HEK293 (cell line): ENCODE results near the gene TANGO2.

Experiments used
- CTCF ChIA-PET: fragments of 350-600 bp; formaldehyde crosslinking; extraction: SDS; loops from one replicate; lab custom pipeline; 2021; ENCODE audit warnings: antibody characterized with exemption; lab: Yijun Ruan, JAX
- POLR2A ChIA-PET: fragments of 300-600 bp; formaldehyde crosslinking; extraction: SDS; loops from one replicate; lab custom pipeline; 2020; ENCODE audit warnings: antibody characterized with exemption, inconsistent platforms; lab: Yijun Ruan, JAX
- H3K27ac ChIP-seq: fragments of 200-500 bp; sonication (Bioruptor generic); 2 replicates; pipeline ENCODE4 v1.5.1; 2014; ENCODE audit warnings: low read depth, low read length, control low read depth, inconsistent platforms; ENCODE audit errors: extremely low read depth
- H3K36me3 ChIP-seq, 2 experiments: fragments of 200-500 bp in 1 of 2; sonication (Bioruptor generic) in 1 of 2; 1 replicate in 1 of 2; 2 replicates in 1 of 2; pipeline ENCODE4 v1.5.1; 2014 to 2017; ENCODE audit warnings: inconsistent platforms in 2 of 2, low read length in 2 of 2; ENCODE audit not compliant: control insufficient read depth in 2 of 2, insufficient read depth in 1 of 2
- H3K4me1 ChIP-seq: fragments of 200-500 bp; sonication (Bioruptor generic); 2 replicates; pipeline ENCODE4 v1.5.1; 2014; ENCODE audit warnings: mild to moderate bottlenecking, low read length, inconsistent platforms; ENCODE audit not compliant: control insufficient read depth, insufficient read depth
- H3K4me3 ChIP-seq: 2 replicates; pipeline ENCODE4 v1.5.1; 2011; ENCODE audit warnings: low read depth, mild to moderate bottlenecking, control low read depth, low read length, moderate library complexity
- H3K9me3 ChIP-seq: fragments of 200-500 bp; sonication (Bioruptor generic); 2 replicates; pipeline ENCODE4 v1.5.1; 2014; ENCODE audit warnings: low read depth, low read length, inconsistent platforms; ENCODE audit not compliant: control insufficient read depth, insufficient read depth
- GFI1B ChIP-seq: fragments of 450-650 bp; formaldehyde crosslinking; IDR thresholded peaks from 2 replicates; pipeline ENCODE4 v1.5.1; 2016; ENCODE audit warnings: missing biosample characterization, missing genetic modification characterization
- GLIS1 ChIP-seq: fragments of 450-650 bp; formaldehyde crosslinking; IDR thresholded peaks from 2 replicates; pipeline ENCODE4 v1.5.1; 2016; ENCODE audit warnings: missing biosample characterization, missing genetic modification characterization
- KLF16 ChIP-seq: fragments of 450-650 bp; formaldehyde crosslinking; IDR thresholded peaks from 2 replicates; pipeline ENCODE4 v1.5.1; 2017; ENCODE audit warnings: missing biosample characterization, missing genetic modification characterization
- PRDM1 ChIP-seq: fragments of 450-650 bp; formaldehyde crosslinking; IDR thresholded peaks from 2 replicates; pipeline ENCODE4; 2016; ENCODE audit warnings: missing biosample characterization, missing genetic modification characterization
- REPIN1 ChIP-seq: fragments of 450-650 bp; formaldehyde crosslinking; IDR thresholded peaks from 2 replicates; pipeline ENCODE4 v1.5.1; 2017; ENCODE audit warnings: missing biosample characterization, missing genetic modification characterization, low read depth
- SP2 ChIP-seq: fragments of 450-650 bp; formaldehyde crosslinking; IDR thresholded peaks from 2 replicates; pipeline ENCODE4 v1.5.1; 2016; ENCODE audit warnings: missing biosample characterization, missing genetic modification characterization
- ZBTB11 ChIP-seq: fragments of 450-650 bp; formaldehyde crosslinking; conservative IDR thresholded peaks from 2 replicates; pipeline ENCODE4 v1.5.1; 2016; ENCODE audit warnings: low read depth, missing biosample characterization, missing genetic modification characterization
- ZBTB21 ChIP-seq: fragments of 450-650 bp; formaldehyde crosslinking; IDR thresholded peaks from 2 replicates; pipeline ENCODE4 v1.5.1; 2017; ENCODE audit warnings: missing biosample characterization, missing genetic modification characterization
- ZEB2 ChIP-seq: fragments of 450-650 bp; formaldehyde crosslinking; IDR thresholded peaks from 2 replicates; pipeline ENCODE4 v1.5.1; 2016; ENCODE audit warnings: missing biosample characterization, missing genetic modification characterization
- ZFHX2 ChIP-seq: fragments of 450-650 bp; formaldehyde crosslinking; conservative IDR thresholded peaks from 2 replicates; pipeline ENCODE4 v1.5.1; 2016; ENCODE audit warnings: missing biosample characterization, missing genetic modification characterization
- ZIC2 ChIP-seq: fragments of 450-650 bp; formaldehyde crosslinking; IDR thresholded peaks from 2 replicates; pipeline ENCODE4 v1.5.1; 2016; ENCODE audit warnings: missing biosample characterization, missing genetic modification characterization
- ZNF10 ChIP-seq: fragments of 450-650 bp; formaldehyde crosslinking; IDR thresholded peaks from 2 replicates; pipeline ENCODE4 v1.5.1; 2017; ENCODE audit warnings: missing biosample characterization, missing genetic modification characterization
- ZNF132 ChIP-seq: fragments of 450-650 bp; formaldehyde crosslinking; IDR thresholded peaks from 2 replicates; pipeline ENCODE4 v1.5.1; 2017; ENCODE audit warnings: missing biosample characterization, missing genetic modification characterization, borderline replicate concordance
- ZNF138 ChIP-seq: fragments of 450-650 bp; formaldehyde crosslinking; IDR thresholded peaks from 2 replicates; pipeline ENCODE4 v1.5.1; 2016; ENCODE audit warnings: missing biosample characterization, missing genetic modification characterization, borderline replicate concordance
- ZNF146 ChIP-seq: fragments of 450-650 bp; formaldehyde crosslinking; IDR thresholded peaks from 2 replicates; pipeline ENCODE4 v1.5.1; 2016; ENCODE audit warnings: missing biosample characterization, missing genetic modification characterization
- ZNF155 ChIP-seq: fragments of 450-650 bp; formaldehyde crosslinking; IDR thresholded peaks from 2 replicates; pipeline ENCODE4 v1.5.1; 2016; ENCODE audit warnings: missing biosample characterization, missing genetic modification characterization
- ZNF202 ChIP-seq: fragments of 450-650 bp; formaldehyde crosslinking; IDR thresholded peaks from 2 replicates; pipeline ENCODE4 v1.5.1; 2016; ENCODE audit warnings: missing biosample characterization, missing genetic modification characterization, borderline replicate concordance
- ZNF248 ChIP-seq: fragments of 450-650 bp; formaldehyde crosslinking; IDR thresholded peaks from 2 replicates; pipeline ENCODE4 v1.5.1; 2017; ENCODE audit warnings: missing biosample characterization, missing genetic modification characterization
- ZNF426 ChIP-seq: fragments of 450-650 bp; formaldehyde crosslinking; IDR thresholded peaks from 2 replicates; pipeline ENCODE4 v1.5.1; 2017; ENCODE audit warnings: missing biosample characterization, missing genetic modification characterization, mild to moderate bottlenecking, inconsistent platforms, moderate library complexity
- ZNF701 ChIP-seq: fragments of 450-650 bp; formaldehyde crosslinking; IDR thresholded peaks from 2 replicates; pipeline ENCODE4 v1.5.1; 2016; ENCODE audit warnings: missing biosample characterization, missing genetic modification characterization
- ZNF747 ChIP-seq: fragments of 450-650 bp; formaldehyde crosslinking; IDR thresholded peaks from 2 replicates; pipeline ENCODE4 v1.5.1; 2016; ENCODE audit warnings: missing biosample characterization, missing genetic modification characterization
- ZNF791 ChIP-seq: fragments of 450-650 bp; formaldehyde crosslinking; IDR thresholded peaks from 2 replicates; pipeline ENCODE4 v1.5.1; 2016; ENCODE audit warnings: missing biosample characterization, missing genetic modification characterization
- ZSCAN23 ChIP-seq: fragments of 450-650 bp; formaldehyde crosslinking; IDR thresholded peaks from 2 replicates; pipeline ENCODE4 v1.5.1; 2016; ENCODE audit warnings: missing biosample characterization, missing genetic modification characterization
- TF ChIP-seq, protein P1 (sequence below): fragments of 450-650 bp; formaldehyde crosslinking; conservative IDR thresholded peaks from 2 replicates; pipeline ENCODE4 v1.5.1; 2016; ENCODE audit warnings: low read depth, missing biosample characterization, missing genetic modification characterization
- TF ChIP-seq, protein P2 (sequence below): fragments of 450-650 bp; formaldehyde crosslinking; IDR thresholded peaks from 2 replicates; pipeline ENCODE4 v1.5.1; 2016; ENCODE audit warnings: missing biosample characterization, missing genetic modification characterization

The TANGO2 gene

GRCh38 chr22:19988965-19989724 is 31.8 kb upstream of the TANGO2 start (continued):
- TF ChIP-seq ZNF155 (tag by site-specific recombination) (no peak), ZNF132 (tag by site-specific recombination) (no peak), KLF16 (tag by site-specific recombination) (no peak), ZSCAN23 (tag by site-specific recombination) (no peak), ZNF138 (tag by site-specific recombination) (no peak)

- H3K36me3 ChIP-seq, result no peaks in the 10 kb centered on the region
- no peak overlapping the region for H3K4me3 ChIP-seq
- H3K27ac ChIP-seq, result no peak overlapping the region
- H3K9me3 ChIP-seq, result no peaks in the 10 kb centered on the region
- TF ChIP-seq ZIC2 (tag by site-specific recombination), result peak; percentile 84
- TF ChIP-seq ZNF426 (tag by site-specific recombination), result no peak
- TF ChIP-seq GLIS1 (tag by site-specific recombination), result 0 out of 2 replicates have a peak, but pooled peaks have one; percentile 30
- ChIA-PET CTCF (no interaction called here), POLR2A (no interaction called here)
- H3K4me1 ChIP-seq, result peaks cover 2% of the 10 kb centered on the region; the same call in 1 of the 2 replicates
Measured at GRCh38 chr22:19989725-19990067, 31.2 kb upstream of the TANGO2 start.

- CTCF ChIA-PET, result interaction anchor here (0.5 kb wide), 1 partner anchor 12 kb away, joined by 3 read pairs; no protein-coding TSS in a partner anchor
- Histone ChIP-seq H3K27ac (no peak overlapping the region), H3K36me3 (no peaks in the 10 kb centered on the region), H3K9me3 (no peaks in the 10 kb centered on the region), H3K4me1 (no peaks in the 10 kb centered on the region; the same call in 1 of the 2 replicates), H3K4me3 (no peak overlapping the region)
- POLR2A ChIA-PET, result no interaction called here
- TF ChIP-seq, protein P1, sequence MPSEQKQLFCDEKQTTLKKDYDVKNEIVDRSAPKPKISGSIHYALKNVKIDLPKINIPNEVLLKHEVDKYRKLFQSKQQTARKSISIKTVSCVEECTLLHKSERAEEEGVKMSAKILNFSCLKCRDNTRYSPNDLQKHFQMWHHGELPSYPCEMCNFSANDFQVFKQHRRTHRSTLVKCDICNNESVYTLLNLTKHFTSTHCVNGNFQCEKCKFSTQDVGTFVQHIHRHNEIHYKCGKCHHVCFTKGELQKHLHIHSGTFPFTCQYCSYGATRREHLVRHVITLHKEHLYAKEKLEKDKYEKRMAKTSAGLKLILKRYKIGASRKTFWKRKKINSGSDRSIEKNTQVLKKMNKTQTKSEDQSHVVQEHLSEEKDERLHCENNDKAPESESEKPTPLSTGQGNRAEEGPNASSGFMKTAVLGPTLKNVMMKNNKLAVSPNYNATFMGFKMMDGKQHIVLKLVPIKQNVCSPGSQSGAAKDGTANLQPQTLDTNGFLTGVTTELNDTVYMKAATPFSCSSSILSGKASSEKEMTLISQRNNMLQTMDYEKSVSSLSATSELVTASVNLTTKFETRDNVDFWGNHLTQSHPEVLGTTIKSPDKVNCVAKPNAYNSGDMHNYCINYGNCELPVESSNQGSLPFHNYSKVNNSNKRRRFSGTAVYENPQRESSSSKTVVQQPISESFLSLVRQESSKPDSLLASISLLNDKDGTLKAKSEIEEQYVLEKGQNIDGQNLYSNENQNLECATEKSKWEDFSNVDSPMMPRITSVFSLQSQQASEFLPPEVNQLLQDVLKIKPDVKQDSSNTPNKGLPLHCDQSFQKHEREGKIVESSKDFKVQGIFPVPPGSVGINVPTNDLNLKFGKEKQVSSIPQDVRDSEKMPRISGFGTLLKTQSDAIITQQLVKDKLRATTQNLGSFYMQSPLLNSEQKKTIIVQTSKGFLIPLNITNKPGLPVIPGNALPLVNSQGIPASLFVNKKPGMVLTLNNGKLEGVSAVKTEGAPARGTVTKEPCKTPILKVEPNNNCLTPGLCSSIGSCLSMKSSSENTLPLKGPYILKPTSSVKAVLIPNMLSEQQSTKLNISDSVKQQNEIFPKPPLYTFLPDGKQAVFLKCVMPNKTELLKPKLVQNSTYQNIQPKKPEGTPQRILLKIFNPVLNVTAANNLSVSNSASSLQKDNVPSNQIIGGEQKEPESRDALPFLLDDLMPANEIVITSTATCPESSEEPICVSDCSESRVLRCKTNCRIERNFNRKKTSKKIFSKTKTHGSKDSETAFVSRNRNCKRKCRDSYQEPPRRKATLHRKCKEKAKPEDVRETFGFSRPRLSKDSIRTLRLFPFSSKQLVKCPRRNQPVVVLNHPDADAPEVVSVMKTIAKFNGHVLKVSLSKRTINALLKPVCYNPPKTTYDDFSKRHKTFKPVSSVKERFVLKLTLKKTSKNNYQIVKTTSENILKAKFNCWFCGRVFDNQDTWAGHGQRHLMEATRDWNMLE (tag by site-specific recombination), result no peak
- no peak for TF ChIP-seq SP2 (tag by site-specific recombination)
- TF ChIP-seq ZFHX2 (tag by site-specific recombination), result no peak
- TF ChIP-seq ZBTB21, result no peak
- TF ChIP-seq ZNF701, result no peak
- no peak for TF ChIP-seq ZNF146 (tag by site-specific recombination)
- TF ChIP-seq ZNF791 (tag by site-specific recombination), result no peak
- no peak for TF ChIP-seq ZEB2 (tag by site-specific recombination)
- TF ChIP-seq ZNF747 (tag by site-specific recombination), result no peak
- TF ChIP-seq REPIN1 (tag by site-specific recombination), result no peak
- TF ChIP-seq GFI1B (tag by site-specific recombination), result no peak
- TF ChIP-seq ZBTB11 (tag by site-specific recombination), result no peak
- no peak for TF ChIP-seq ZNF10 (tag by site-specific recombination)
- TF ChIP-seq, protein P2, sequence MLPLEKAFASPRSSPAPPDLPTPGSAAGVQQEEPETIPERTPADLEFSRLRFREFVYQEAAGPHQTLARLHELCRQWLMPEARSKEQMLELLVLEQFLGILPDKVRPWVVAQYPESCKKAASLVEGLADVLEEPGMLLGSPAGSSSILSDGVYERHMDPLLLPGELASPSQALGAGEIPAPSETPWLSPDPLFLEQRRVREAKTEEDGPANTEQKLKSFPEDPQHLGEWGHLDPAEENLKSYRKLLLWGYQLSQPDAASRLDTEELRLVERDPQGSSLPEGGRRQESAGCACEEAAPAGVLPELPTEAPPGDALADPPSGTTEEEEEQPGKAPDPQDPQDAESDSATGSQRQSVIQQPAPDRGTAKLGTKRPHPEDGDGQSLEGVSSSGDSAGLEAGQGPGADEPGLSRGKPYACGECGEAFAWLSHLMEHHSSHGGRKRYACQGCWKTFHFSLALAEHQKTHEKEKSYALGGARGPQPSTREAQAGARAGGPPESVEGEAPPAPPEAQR (tag by site-specific recombination), result no peak
- TF ChIP-seq PRDM1, result no peak
- no peak for TF ChIP-seq GLIS1 (tag by site-specific recombination)
- TF ChIP-seq ZNF248 (tag by site-specific recombination), result no peak
- TF ChIP-seq ZNF202, result no peak
Measured at GRCh38 chr22:19990188-19990587, 30.7 kb upstream of the TANGO2 start.
